Measurements from ENCODE around the gene NDUFA7. TPM values are rescaled to one million over a fixed set of nuclear protein-coding genes. Genes with fewer than 3 reads are reported as not detected.
"Not testable (repeated sequence)": the region's sequence is repeated elsewhere in the genome, so short reads cannot be mapped to it uniquely, and the experiment has no call there.

The NDUFA7 gene
- total and polyA plus RNA-seq, 2 experiments from 2014 or later, result 17.6 to 108 TPM

DNA sequence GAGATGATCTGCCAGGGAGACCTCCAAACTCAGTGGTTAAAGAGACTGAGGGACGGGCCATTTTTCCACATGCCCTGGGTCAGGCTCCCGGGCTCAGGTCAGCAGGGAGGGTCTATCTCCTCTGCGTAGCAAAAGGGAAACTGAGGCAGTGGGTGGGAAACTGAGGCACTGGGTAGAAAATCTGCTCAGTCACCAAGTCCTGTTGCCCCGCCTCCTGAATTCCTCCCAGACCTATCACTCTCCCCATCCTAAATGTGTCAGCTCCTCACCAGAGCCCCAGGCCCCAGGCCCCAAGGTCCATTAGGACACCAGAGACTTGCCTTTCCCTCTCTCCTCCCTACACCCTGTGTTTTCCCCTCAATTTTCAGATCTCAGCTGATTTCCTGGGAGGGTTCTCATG, 15.4 kb downstream of the NDUFA7 start:
- Histone ChIP-seq H3K79me2 (ENCODE audit: insufficient read depth) (no peaks in the 10 kb centered on the region), H3K9ac (no peak overlapping the region), H3K27me3 (replicated peaks; ENCODE audit: insufficient read depth) (no peaks in the 10 kb centered on the region), H2AFZ (no peak overlapping the region), H3K36me3 (ENCODE audit: low read depth) (no peaks in the 10 kb centered on the region), H3F3A (ENCODE audit: insufficient read depth) (no peaks in the 10 kb centered on the region), H4K20me1 (ENCODE audit: insufficient read depth) (no peaks in the 10 kb centered on the region), H3K9me3 (ENCODE audit: low read depth) (no peaks in the 10 kb centered on the region), H3K4me3 (no peak overlapping the region), H3K4me1 (ENCODE audit: insufficient read depth) (peaks cover 15% of the 10 kb centered on the region), H3K9me2 (ENCODE audit: insufficient read depth) (no peaks in the 10 kb centered on the region), H3K4me2 (ENCODE audit: unreplicated experiment) (no peak overlapping the region), H3K27ac (no peak overlapping the region)
- DNase-seq, result no peak
- TF ChIP-seq EZH2 (IDR thresholded peaks at IDR 0.05; ENCODE audit: insufficient read depth, poor library complexity, severe bottlenecking) (no peak), EZH2phosphoT487 (IDR thresholded peaks at IDR 0.05; ENCODE audit: insufficient read depth, low read depth) (no peak)
- in situ Hi-C loops (cut with MboI), result no loop called here
- 75 to 76% methylated on average over 4 of the region's 4 CpGs for WGBS, 2 experiments (ENCODE audit: low coverage in 1 of 2, low lambda C conversion rate in 2 of 2, missing lambda C conversion rate in 2 of 2)

DNA sequence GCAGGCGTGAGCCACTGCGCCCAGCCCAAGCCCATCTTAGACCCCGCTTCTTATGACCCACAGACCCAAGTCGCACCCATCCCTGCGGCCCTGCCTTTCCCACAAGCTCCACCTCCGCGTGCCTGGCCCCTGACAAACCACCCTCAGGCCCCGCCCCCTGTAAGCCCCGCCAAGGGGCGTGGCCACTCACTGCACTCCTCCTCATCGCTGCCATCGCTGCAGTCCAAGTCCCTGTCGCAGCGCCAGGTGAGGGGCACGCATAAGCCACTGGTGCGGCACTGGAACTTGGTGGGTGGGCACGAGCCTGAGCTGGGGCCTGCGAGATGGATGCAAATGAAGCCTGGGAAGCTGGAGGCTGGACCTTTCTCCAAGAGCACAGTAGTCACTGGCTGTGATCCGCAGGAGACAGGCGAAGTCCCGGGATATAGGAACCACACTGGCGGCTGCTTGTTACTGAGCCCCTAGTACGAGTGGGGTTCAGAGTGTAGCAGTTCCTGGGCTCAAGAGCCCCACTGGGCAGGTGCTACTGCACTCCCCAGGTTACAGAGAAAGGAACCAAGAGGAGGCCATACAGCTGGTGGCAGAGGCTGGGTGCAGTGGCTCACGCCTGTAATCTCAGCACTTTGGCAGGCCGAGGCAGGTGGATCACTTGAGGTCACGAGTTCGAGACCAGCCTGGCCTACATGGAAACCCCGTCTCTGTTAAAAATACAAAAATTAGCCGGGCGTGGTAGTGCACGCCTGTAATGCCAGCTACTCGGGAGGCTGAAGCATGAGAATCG, 16.1 kb downstream of the NDUFA7 start:
- Histone ChIP-seq H3K27me3 (replicated peaks; ENCODE audit: insufficient read depth) (no peaks in the 10 kb centered on the region), H2AFZ (no peak overlapping the region), H3K79me2 (ENCODE audit: insufficient read depth) (no peaks in the 10 kb centered on the region), H3K36me3 (ENCODE audit: low read depth) (no peaks in the 10 kb centered on the region), H3K4me3 (no peak overlapping the region), H3K4me2 (ENCODE audit: unreplicated experiment) (no peak overlapping the region), H3K9ac (no peak overlapping the region), H3K4me1 (ENCODE audit: insufficient read depth) (peaks cover 15% of the 10 kb centered on the region), H3K9me3 (ENCODE audit: low read depth) (no peaks in the 10 kb centered on the region), H4K20me1 (ENCODE audit: insufficient read depth) (no peaks in the 10 kb centered on the region), H3K9me2 (ENCODE audit: insufficient read depth) (no peaks in the 10 kb centered on the region), H3F3A (ENCODE audit: insufficient read depth) (no peaks in the 10 kb centered on the region), H3K27ac (no peak overlapping the region)
- TF ChIP-seq EZH2 (IDR thresholded peaks at IDR 0.05; ENCODE audit: insufficient read depth, poor library complexity, severe bottlenecking) (no peak), EZH2phosphoT487 (IDR thresholded peaks at IDR 0.05; ENCODE audit: insufficient read depth, low read depth) (no peak)
- no peak for DNase-seq
- in situ Hi-C loops (cut with MboI), result no loop called here
- WGBS, 2 experiments (ENCODE audit: low coverage in 1 of 2, low lambda C conversion rate in 2 of 2, missing lambda C conversion rate in 2 of 2), result 79% methylated on average over 31 to 33 of the region's 33 CpGs

DNA sequence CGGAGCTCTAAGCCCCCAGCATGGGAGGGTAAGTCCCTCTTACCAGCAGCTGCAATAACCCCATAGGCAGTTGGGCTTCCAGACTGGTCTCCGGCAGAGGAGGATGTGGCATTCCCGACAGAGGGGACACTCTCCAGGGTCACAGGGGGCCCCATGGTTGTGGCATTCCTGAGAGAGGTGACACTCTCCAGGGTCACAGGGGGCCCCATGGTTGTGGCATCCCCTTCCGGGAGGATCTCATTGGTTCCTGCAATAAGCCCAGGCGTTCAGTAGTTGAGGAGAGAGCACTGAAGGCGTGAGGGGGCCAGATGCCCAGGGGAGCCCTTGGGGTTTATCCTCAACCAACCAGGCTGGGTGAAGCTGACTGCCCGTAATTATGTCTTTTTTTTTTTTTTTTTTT, 18.4 kb downstream of the NDUFA7 start:
- H3F3A ChIP-seq (ENCODE audit: insufficient read depth), result no peaks in the 10 kb centered on the region
- no peaks in the 10 kb centered on the region for H3K27me3 ChIP-seq (replicated peaks; ENCODE audit: insufficient read depth)
- no peak overlapping the region for H3K9ac ChIP-seq
- no peak overlapping the region for H3K4me3 ChIP-seq
- no peaks in the 10 kb centered on the region for H4K20me1 ChIP-seq (ENCODE audit: insufficient read depth)
- H2AFZ ChIP-seq, result no peak overlapping the region
- no peaks in the 10 kb centered on the region for H3K79me2 ChIP-seq (ENCODE audit: insufficient read depth)
- in situ Hi-C loops (cut with MboI), result no loop called here
- H3K4me2 ChIP-seq (ENCODE audit: unreplicated experiment), result no peak overlapping the region
- 76 to 81% methylated on average over 6 to 7 of the region's 7 CpGs for WGBS, 2 experiments (ENCODE audit: low coverage in 1 of 2, low lambda C conversion rate in 2 of 2, missing lambda C conversion rate in 2 of 2)
- H3K36me3 ChIP-seq (ENCODE audit: low read depth), result no peaks in the 10 kb centered on the region
- no peaks in the 10 kb centered on the region for H3K9me2 ChIP-seq (ENCODE audit: insufficient read depth)
- no peak overlapping the region for H3K27ac ChIP-seq
- no peaks in the 10 kb centered on the region for H3K9me3 ChIP-seq (ENCODE audit: low read depth)
- no peak for TF ChIP-seq EZH2 (IDR thresholded peaks at IDR 0.05; ENCODE audit: insufficient read depth, poor library complexity, severe bottlenecking)
- no peak for TF ChIP-seq EZH2phosphoT487 (IDR thresholded peaks at IDR 0.05; ENCODE audit: insufficient read depth, low read depth)
- no peak for DNase-seq
- H3K4me1 ChIP-seq (ENCODE audit: insufficient read depth), result peaks cover 6% of the 10 kb centered on the region; the same call in 1 of the 2 replicates

DNA sequence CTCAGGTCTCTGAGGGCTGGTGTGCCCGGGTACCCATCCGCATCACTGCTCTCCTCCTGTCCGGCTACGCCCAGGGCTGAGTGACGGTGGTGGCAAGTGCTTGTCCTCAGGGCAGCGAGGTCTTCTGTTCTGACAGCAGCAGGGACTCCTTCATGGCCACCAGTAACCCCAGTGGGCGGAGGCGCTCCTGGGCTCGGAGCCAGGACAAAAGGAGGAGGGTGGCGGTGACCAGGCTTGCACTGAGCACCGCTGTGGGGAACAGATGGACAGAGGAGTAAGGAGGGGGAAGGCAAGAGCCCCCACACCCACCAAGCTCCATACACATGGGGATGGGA, 18.9 kb downstream of the NDUFA7 start:
- Histone ChIP-seq H3F3A (ENCODE audit: insufficient read depth) (no peaks in the 10 kb centered on the region), H3K27me3 (replicated peaks; ENCODE audit: insufficient read depth) (no peaks in the 10 kb centered on the region), H3K36me3 (ENCODE audit: low read depth) (no peaks in the 10 kb centered on the region), H2AFZ (no peak overlapping the region), H3K79me2 (ENCODE audit: insufficient read depth) (no peaks in the 10 kb centered on the region), H3K4me3 (no peak overlapping the region), H3K9ac (no peak overlapping the region), H3K4me1 (ENCODE audit: insufficient read depth) (peaks cover 2% of the 10 kb centered on the region; the same call in 1 of the 2 replicates), H3K4me2 (ENCODE audit: unreplicated experiment) (no peak overlapping the region), H4K20me1 (ENCODE audit: insufficient read depth) (no peaks in the 10 kb centered on the region), H3K9me3 (ENCODE audit: low read depth) (no peaks in the 10 kb centered on the region), H3K27ac (no peak overlapping the region), H3K9me2 (ENCODE audit: insufficient read depth) (no peaks in the 10 kb centered on the region)
- WGBS, 2 experiments (ENCODE audit: low coverage in 1 of 2, low lambda C conversion rate in 2 of 2, missing lambda C conversion rate in 2 of 2), result 68 to 72% methylated on average over 9 to 11 of the region's 11 CpGs
- in situ Hi-C loops (cut with MboI), result no loop called here
- DNase-seq, result no peak
- TF ChIP-seq EZH2phosphoT487 (IDR thresholded peaks at IDR 0.05; ENCODE audit: insufficient read depth, low read depth) (no peak), EZH2 (IDR thresholded peaks at IDR 0.05; ENCODE audit: insufficient read depth, poor library complexity, severe bottlenecking) (no peak)

DNA sequence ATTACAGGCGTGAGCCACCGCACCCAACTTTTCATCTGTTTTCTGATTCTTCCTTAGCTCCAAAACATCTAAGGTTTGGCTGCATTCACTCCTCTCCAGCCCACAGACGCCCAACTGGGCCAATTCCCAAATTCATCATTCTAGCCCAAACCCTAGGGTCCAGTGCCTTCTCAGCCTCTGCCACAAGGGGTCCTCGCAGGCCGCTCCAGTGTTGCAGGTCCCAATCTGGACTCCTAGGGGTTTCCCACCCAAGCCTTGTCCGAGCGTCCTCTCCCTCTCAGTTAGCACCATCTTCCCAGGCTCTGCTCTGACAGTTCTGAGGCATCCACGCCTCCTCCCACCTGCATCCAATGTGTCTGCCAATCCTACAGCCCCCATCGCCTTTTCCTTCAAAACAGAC, 29.8 kb downstream of the NDUFA7 start:
- H3K36me3 ChIP-seq (ENCODE audit: low read depth); H3K9ac ChIP-seq; H3K27me3 ChIP-seq (replicated peaks; ENCODE audit: insufficient read depth); H3K9me2 ChIP-seq (ENCODE audit: insufficient read depth); in situ Hi-C loops (cut with MboI); H3K79me2 ChIP-seq (ENCODE audit: insufficient read depth); H3K9me3 ChIP-seq (ENCODE audit: low read depth); H3K4me1 ChIP-seq (ENCODE audit: insufficient read depth); H2AFZ ChIP-seq; H3K27ac ChIP-seq; DNase-seq; H4K20me1 ChIP-seq (ENCODE audit: insufficient read depth); H3K4me2 ChIP-seq (ENCODE audit: unreplicated experiment); H3K4me3 ChIP-seq; H3F3A ChIP-seq (ENCODE audit: insufficient read depth): not testable (repeated sequence)
- WGBS, 2 experiments (ENCODE audit: low coverage in 1 of 2, low lambda C conversion rate in 2 of 2, missing lambda C conversion rate in 2 of 2), result no CpG with 5 or more reads among the region's 9 CpGs

DNA sequence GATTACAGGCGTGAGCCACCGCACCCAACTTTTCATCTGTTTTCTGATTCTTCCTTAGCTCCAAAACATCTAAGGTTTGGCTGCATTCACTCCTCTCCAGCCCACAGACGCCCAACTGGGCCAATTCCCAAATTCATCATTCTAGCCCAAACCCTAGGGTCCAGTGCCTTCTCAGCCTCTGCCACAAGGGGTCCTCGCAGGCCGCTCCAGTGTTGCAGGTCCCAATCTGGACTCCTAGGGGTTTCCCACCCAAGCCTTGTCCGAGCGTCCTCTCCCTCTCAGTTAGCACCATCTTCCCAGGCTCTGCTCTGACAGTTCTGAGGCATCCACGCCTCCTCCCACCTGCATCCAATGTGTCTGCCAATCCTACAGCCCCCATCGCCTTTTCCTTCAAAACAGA, 44.7 kb downstream of the NDUFA7 start:
- in situ Hi-C loops (cut with MboI); H3K9me2 ChIP-seq (ENCODE audit: insufficient read depth); H3K9me3 ChIP-seq (ENCODE audit: low read depth); H3K27ac ChIP-seq; H3K36me3 ChIP-seq (ENCODE audit: low read depth); H2AFZ ChIP-seq; DNase-seq; H3F3A ChIP-seq (ENCODE audit: insufficient read depth); H3K79me2 ChIP-seq (ENCODE audit: insufficient read depth); H3K27me3 ChIP-seq (replicated peaks; ENCODE audit: insufficient read depth); H3K4me3 ChIP-seq; H4K20me1 ChIP-seq (ENCODE audit: insufficient read depth); H3K4me1 ChIP-seq (ENCODE audit: insufficient read depth); H3K4me2 ChIP-seq (ENCODE audit: unreplicated experiment); H3K9ac ChIP-seq: not testable (repeated sequence)
- WGBS, 2 experiments (ENCODE audit: low coverage in 1 of 2, low lambda C conversion rate in 2 of 2, missing lambda C conversion rate in 2 of 2), result no CpG with 5 or more reads among the region's 9 CpGs
